Fibroblast of peridontal ligament (primary cell): ENCODE data around the gene LYSET.
A peak's percentile ranks its signal among the peaks of the same experiment; 100 is the strongest.
"Not testable (repeated sequence)": the region's sequence is repeated elsewhere in the genome, so short reads cannot be mapped to it uniquely, and the experiment has no call there.

ENCODE experiments used
- DNase-seq: peaks from one replicate; pipeline ENCODE4 v3.0.0-alpha.2; 2010; ENCODE audit errors: extremely low read depth

LYSET gene

GRCh38 chr14:93168610-93169009 is 16.5 kb upstream of the LYSET start:
- not testable (repeated sequence) for DNase-seq

GRCh38 chr14:93169619-93170018 is 15.5 kb upstream of the LYSET start:
- DNase-seq = not testable (repeated sequence)

- DNase-seq = not testable (repeated sequence)
These were observed 15.0 kb upstream of the LYSET start for GRCh38 chr14:93170141-93170540.

- DNase-seq = no peak
These were observed 13.7 kb upstream of the LYSET start for GRCh38 chr14:93171376-93171775.

- DNase-seq = no peak
These were observed 11.1 kb upstream of the LYSET start for GRCh38 chr14:93173943-93174395.

GRCh38 chr14:93174731-93175130 is 10.4 kb upstream of the LYSET start:
- DNase-seq = not testable (repeated sequence)

GRCh38 chr14:93175492-93175891 is 9.6 kb upstream of the LYSET start:
- DNase-seq = no peak

GRCh38 chr14:93183596-93184317 is 1.4 kb upstream of the LYSET start:
- DNase-seq = no peak

- no peak for DNase-seq
These were observed 218 bp downstream of the LYSET start for GRCh38 chr14:93185349-93185720.

- DNase-seq = no peak
These were observed 1.3 kb downstream of the LYSET start for GRCh38 chr14:93186466-93186865.

GRCh38 chr14:93186956-93187355 is 1.8 kb downstream of the LYSET start:
- no peak for DNase-seq

- no peak for DNase-seq
These were observed 10.3 kb downstream of the LYSET start for GRCh38 chr14:93195316-93195999.

- no peak for DNase-seq
These were observed 13.9 kb downstream of the LYSET start for GRCh38 chr14:93199031-93199430.

- no peak for DNase-seq
These were observed 15.4 kb downstream of the LYSET start for GRCh38 chr14:93200553-93200952.

GRCh38 chr14:93201155-93201704 is 16.1 kb downstream of the LYSET start:
- no peak for DNase-seq

GRCh38 chr14:93206793-93207467 is 21.8 kb downstream of the LYSET start, which contains the start of the genes GON7 and UBR7:
Gene GON7 (minus strand): TSS chr14:93207065. CDS start chr14:93207037, 28 bp downstream.
Gene UBR7 (plus strand): TSS chr14:93207256. CDS start chr14:93207292, 36 bp downstream.
- DNase-seq = peak; percentile 94

- peak; percentile 47 for DNase-seq
These were observed 22.6 kb downstream of the LYSET start for GRCh38 chr14:93207468-93208308.

GRCh38 chr14:93212432-93212831 is 27.3 kb downstream of the LYSET start:
- DNase-seq = no peak

- DNase-seq = no peak
These were observed 29.5 kb downstream of the LYSET start for GRCh38 chr14:93214598-93214997.

- DNase-seq = peak; percentile 77
These were observed 34.1 kb downstream of the LYSET start for GRCh38 chr14:93219103-93219726.

GRCh38 chr14:93220509-93220908 is 35.4 kb downstream of the LYSET start:
- no peak for DNase-seq
